Measurements from ENCODE around the gene FGF22.

DNA sequence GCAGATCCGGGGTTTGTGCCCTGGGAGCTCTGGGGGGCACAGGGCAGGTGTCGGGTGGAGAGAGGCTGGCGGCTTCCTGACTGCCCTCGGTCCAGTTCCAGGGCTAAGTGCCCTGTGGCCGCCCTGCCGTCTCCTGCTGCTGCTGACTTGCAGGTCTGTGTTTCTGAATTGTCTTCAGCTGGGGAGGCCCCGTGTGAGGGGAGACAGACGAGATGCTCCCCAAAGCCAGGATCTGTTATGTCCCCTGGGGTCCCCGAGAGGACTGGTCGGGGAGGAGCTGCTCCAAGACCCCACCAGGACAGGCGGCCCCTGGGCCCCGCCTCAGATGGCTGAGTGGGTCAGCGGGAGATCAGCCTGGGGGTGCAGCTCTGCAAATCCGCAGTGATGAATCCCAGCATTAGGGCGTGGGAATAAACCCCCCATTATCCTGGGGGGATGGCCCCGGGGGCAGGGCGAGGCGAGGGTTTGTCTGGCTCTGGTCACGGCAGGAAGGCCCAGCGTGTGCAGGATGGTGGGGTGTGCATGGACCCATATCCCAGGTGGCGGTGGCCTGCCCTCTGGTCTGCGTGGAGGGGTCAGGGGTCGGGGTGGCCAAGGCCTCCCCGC, 45.3 kb upstream of the FGF22 start:
- TF ChIP-seq, protein P1, sequence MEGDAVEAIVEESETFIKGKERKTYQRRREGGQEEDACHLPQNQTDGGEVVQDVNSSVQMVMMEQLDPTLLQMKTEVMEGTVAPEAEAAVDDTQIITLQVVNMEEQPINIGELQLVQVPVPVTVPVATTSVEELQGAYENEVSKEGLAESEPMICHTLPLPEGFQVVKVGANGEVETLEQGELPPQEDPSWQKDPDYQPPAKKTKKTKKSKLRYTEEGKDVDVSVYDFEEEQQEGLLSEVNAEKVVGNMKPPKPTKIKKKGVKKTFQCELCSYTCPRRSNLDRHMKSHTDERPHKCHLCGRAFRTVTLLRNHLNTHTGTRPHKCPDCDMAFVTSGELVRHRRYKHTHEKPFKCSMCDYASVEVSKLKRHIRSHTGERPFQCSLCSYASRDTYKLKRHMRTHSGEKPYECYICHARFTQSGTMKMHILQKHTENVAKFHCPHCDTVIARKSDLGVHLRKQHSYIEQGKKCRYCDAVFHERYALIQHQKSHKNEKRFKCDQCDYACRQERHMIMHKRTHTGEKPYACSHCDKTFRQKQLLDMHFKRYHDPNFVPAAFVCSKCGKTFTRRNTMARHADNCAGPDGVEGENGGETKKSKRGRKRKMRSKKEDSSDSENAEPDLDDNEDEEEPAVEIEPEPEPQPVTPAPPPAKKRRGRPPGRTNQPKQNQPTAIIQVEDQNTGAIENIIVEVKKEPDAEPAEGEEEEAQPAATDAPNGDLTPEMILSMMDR (IDR thresholded peaks at IDR 0.05), result no peak
- TF ChIP-seq EZH2 (IDR thresholded peaks at IDR 0.05; ENCODE audit: borderline replicate concordance, insufficient read depth, low read depth, low read length, poor library complexity, severe bottlenecking), result no peak

Data from B cell (primary cell).